ENCODE results near the gene SLC12A7.

Gene SLC12A7

GRCh38 chr5:1052641-1053390, 59.0 kb downstream of the SLC12A7 start:
- H3K4me3 ChIP-seq (ENCODE audit: low read length in 2 of 2): no peak overlapping the region
- no peaks in the 10 kb centered on the region for H3K9me3 ChIP-seq (ENCODE audit: control insufficient read depth in 2 of 2, low read length in 2 of 2)
- H3K36me3 ChIP-seq (ENCODE audit: control insufficient read depth in 2 of 2, insufficient read depth in 2 of 2, low read length in 2 of 2): peaks cover 46 to 48% of the 10 kb centered on the region in 2 donors
- H3K27me3 ChIP-seq (ENCODE audit: control insufficient read depth in 2 of 2, insufficient read depth in 2 of 2, low read length in 2 of 2): no peaks in the 10 kb centered on the region
- H3K9ac ChIP-seq (ENCODE audit: low read depth in 1 of 2, low read length in 2 of 2): no peak overlapping the region
- no peak overlapping the region for H3K27ac ChIP-seq (ENCODE audit: low read depth in 2 of 2, low read length in 2 of 2)
- H3K4me1 ChIP-seq (ENCODE audit: control insufficient read depth in 2 of 2, insufficient read depth in 2 of 2, low read length in 2 of 2): no peaks in the 10 kb centered on the region

- Histone ChIP-seq H3K36me3 (ENCODE audit: control insufficient read depth in 2 of 2, insufficient read depth in 2 of 2, low read length in 2 of 2) (peaks cover 39 to 42% of the 10 kb centered on the region in 2 donors), H3K27me3 (ENCODE audit: control insufficient read depth in 2 of 2, insufficient read depth in 2 of 2, low read length in 2 of 2) (no peaks in the 10 kb centered on the region)
These were observed 59.8 kb downstream of the SLC12A7 start for GRCh38 chr5:1052076-1052475.

GRCh38 chr5:1051366-1051720, 60.5 kb downstream of the SLC12A7 start:
- no peak overlapping the region for H3K9ac ChIP-seq (ENCODE audit: low read depth in 1 of 2, low read length in 2 of 2)
- H3K27ac ChIP-seq (ENCODE audit: low read depth in 2 of 2, low read length in 2 of 2): no peak overlapping the region
- H3K27me3 ChIP-seq (ENCODE audit: control insufficient read depth in 2 of 2, insufficient read depth in 2 of 2, low read length in 2 of 2): no peaks in the 10 kb centered on the region
- no peaks in the 10 kb centered on the region for H3K4me1 ChIP-seq (ENCODE audit: control insufficient read depth in 2 of 2, insufficient read depth in 2 of 2, low read length in 2 of 2)
- H3K4me3 ChIP-seq (ENCODE audit: low read length in 2 of 2): no peak overlapping the region
- H3K9me3 ChIP-seq (ENCODE audit: control insufficient read depth in 2 of 2, low read length in 2 of 2): no peaks in the 10 kb centered on the region
- H3K36me3 ChIP-seq (ENCODE audit: control insufficient read depth in 2 of 2, insufficient read depth in 2 of 2, low read length in 2 of 2): peaks cover 37% of the 10 kb centered on the region in 2 donors

More at GRCh38 chr5:1052076-1052475, 59.8 kb downstream of the SLC12A7 start:
- no peaks in the 10 kb centered on the region for H3K4me1 ChIP-seq (ENCODE audit: control insufficient read depth in 2 of 2, insufficient read depth in 2 of 2, low read length in 2 of 2)
- H3K27ac ChIP-seq (ENCODE audit: low read depth in 2 of 2, low read length in 2 of 2): no peak overlapping the region
- H3K4me3 ChIP-seq (ENCODE audit: low read length in 2 of 2): no peak overlapping the region
- H3K9ac ChIP-seq (ENCODE audit: low read depth in 1 of 2, low read length in 2 of 2): no peak overlapping the region
- no peaks in the 10 kb centered on the region for H3K9me3 ChIP-seq (ENCODE audit: control insufficient read depth in 2 of 2, low read length in 2 of 2)

GRCh38 chr5:1050423-1051365, 61.2 kb downstream of the SLC12A7 start:
- H3K4me3 ChIP-seq (ENCODE audit: low read length in 2 of 2): no peak overlapping the region
- H3K9ac ChIP-seq (ENCODE audit: low read depth in 1 of 2, low read length in 2 of 2): no peak overlapping the region
- H3K27ac ChIP-seq (ENCODE audit: low read depth in 2 of 2, low read length in 2 of 2): no peak overlapping the region
- peaks cover 30 to 31% of the 10 kb centered on the region in 2 donors for H3K36me3 ChIP-seq (ENCODE audit: control insufficient read depth in 2 of 2, insufficient read depth in 2 of 2, low read length in 2 of 2)
- H3K9me3 ChIP-seq (ENCODE audit: control insufficient read depth in 2 of 2, low read length in 2 of 2): no peaks in the 10 kb centered on the region
- no peaks in the 10 kb centered on the region for H3K4me1 ChIP-seq (ENCODE audit: control insufficient read depth in 2 of 2, insufficient read depth in 2 of 2, low read length in 2 of 2)
- H3K27me3 ChIP-seq (ENCODE audit: control insufficient read depth in 2 of 2, insufficient read depth in 2 of 2, low read length in 2 of 2): no peaks in the 10 kb centered on the region

- Histone ChIP-seq H3K36me3 (ENCODE audit: control insufficient read depth in 2 of 2, insufficient read depth in 2 of 2, low read length in 2 of 2) (peaks cover 18 to 22% of the 10 kb centered on the region in 2 donors), H3K4me1 (ENCODE audit: control insufficient read depth in 2 of 2, insufficient read depth in 2 of 2, low read length in 2 of 2) (no peaks in the 10 kb centered on the region), H3K4me3 (ENCODE audit: low read length in 2 of 2) (no peak overlapping the region), H3K27ac (ENCODE audit: low read depth in 2 of 2, low read length in 2 of 2) (no peak overlapping the region), H3K27me3 (ENCODE audit: control insufficient read depth in 2 of 2, insufficient read depth in 2 of 2, low read length in 2 of 2) (no peaks in the 10 kb centered on the region), H3K9ac (ENCODE audit: low read depth in 1 of 2, low read length in 2 of 2) (no peak overlapping the region), H3K9me3 (ENCODE audit: control insufficient read depth in 2 of 2, low read length in 2 of 2) (no peaks in the 10 kb centered on the region)
These were observed 62.7 kb downstream of the SLC12A7 start for GRCh38 chr5:1048861-1049838.

GRCh38 chr5:1048162-1048721, 63.6 kb downstream of the SLC12A7 start:
- Histone ChIP-seq H3K9me3 (ENCODE audit: control insufficient read depth in 2 of 2, low read length in 2 of 2) (no peaks in the 10 kb centered on the region), H3K27me3 (ENCODE audit: control insufficient read depth in 2 of 2, insufficient read depth in 2 of 2, low read length in 2 of 2) (no peaks in the 10 kb centered on the region), H3K9ac (ENCODE audit: low read depth in 1 of 2, low read length in 2 of 2) (no peak overlapping the region), H3K4me1 (ENCODE audit: control insufficient read depth in 2 of 2, insufficient read depth in 2 of 2, low read length in 2 of 2) (no peaks in the 10 kb centered on the region), H3K36me3 (ENCODE audit: control insufficient read depth in 2 of 2, insufficient read depth in 2 of 2, low read length in 2 of 2) (peaks cover 14 to 21% of the 10 kb centered on the region in 2 donors), H3K27ac (ENCODE audit: low read depth in 2 of 2, low read length in 2 of 2) (no peak overlapping the region), H3K4me3 (ENCODE audit: low read length in 2 of 2) (no peak overlapping the region)

- Histone ChIP-seq H3K27me3 (ENCODE audit: control insufficient read depth in 2 of 2, insufficient read depth in 2 of 2, low read length in 2 of 2) (no peaks in the 10 kb centered on the region), H3K9ac (ENCODE audit: low read depth in 1 of 2, low read length in 2 of 2) (no peak overlapping the region), H3K9me3 (ENCODE audit: control insufficient read depth in 2 of 2, low read length in 2 of 2) (no peaks in the 10 kb centered on the region), H3K4me3 (ENCODE audit: low read length in 2 of 2) (no peak overlapping the region), H3K4me1 (ENCODE audit: control insufficient read depth in 2 of 2, insufficient read depth in 2 of 2, low read length in 2 of 2) (no peaks in the 10 kb centered on the region), H3K27ac (ENCODE audit: low read depth in 2 of 2, low read length in 2 of 2) (no peak overlapping the region), H3K36me3 (ENCODE audit: control insufficient read depth in 2 of 2, insufficient read depth in 2 of 2, low read length in 2 of 2) (peaks cover 9 to 14% of the 10 kb centered on the region in 2 donors)
These were observed 64.4 kb downstream of the SLC12A7 start for GRCh38 chr5:1047332-1047965.

GRCh38 chr5:1045960-1046560, 65.8 kb downstream of the SLC12A7 start:
- H3K9ac ChIP-seq (ENCODE audit: low read depth in 1 of 2, low read length in 2 of 2): no peak overlapping the region
- no peak overlapping the region for H3K4me3 ChIP-seq (ENCODE audit: low read length in 2 of 2)
- H3K4me1 ChIP-seq (ENCODE audit: control insufficient read depth in 2 of 2, insufficient read depth in 2 of 2, low read length in 2 of 2): no peaks in the 10 kb centered on the region
- H3K27me3 ChIP-seq (ENCODE audit: control insufficient read depth in 2 of 2, insufficient read depth in 2 of 2, low read length in 2 of 2): no peaks in the 10 kb centered on the region
- H3K36me3 ChIP-seq (ENCODE audit: control insufficient read depth in 2 of 2, insufficient read depth in 2 of 2, low read length in 2 of 2): peaks cover 0 to under 1% of the 10 kb centered on the region in 2 donors
- H3K27ac ChIP-seq (ENCODE audit: low read depth in 2 of 2, low read length in 2 of 2): no peak overlapping the region
- H3K9me3 ChIP-seq (ENCODE audit: control insufficient read depth in 2 of 2, low read length in 2 of 2): no peaks in the 10 kb centered on the region

GRCh38 chr5:1044117-1044516, 67.7 kb downstream of the SLC12A7 start:
- Histone ChIP-seq H3K9me3 (ENCODE audit: control insufficient read depth in 2 of 2, low read length in 2 of 2) (no peaks in the 10 kb centered on the region), H3K4me3 (ENCODE audit: low read length in 2 of 2) (no peak overlapping the region), H3K27ac (ENCODE audit: low read depth in 2 of 2, low read length in 2 of 2) (no peak overlapping the region), H3K4me1 (ENCODE audit: control insufficient read depth in 2 of 2, insufficient read depth in 2 of 2, low read length in 2 of 2) (no peaks in the 10 kb centered on the region), H3K27me3 (ENCODE audit: control insufficient read depth in 2 of 2, insufficient read depth in 2 of 2, low read length in 2 of 2) (no peaks in the 10 kb centered on the region), H3K9ac (ENCODE audit: low read depth in 1 of 2, low read length in 2 of 2) (no peak overlapping the region), H3K36me3 (ENCODE audit: control insufficient read depth in 2 of 2, insufficient read depth in 2 of 2, low read length in 2 of 2) (no peaks in the 10 kb centered on the region)

Data from mucosa of rectum (tissue), 2 donors.